HL-60 (cell line): ENCODE data around the gene PADI2.
"Not testable (repeated sequence)": the region's sequence is repeated elsewhere in the genome, so short reads cannot be mapped to it uniquely, and the experiment has no call there.

Experiments used
- CTCF ChIP-seq: IDR thresholded peaks from one replicate; pipeline ENCODE4 v1.5.1; 2011; ENCODE audit warnings: low read length, control low read depth, inconsistent platforms; ENCODE audit not compliant: insufficient read depth
- GABPA ChIP-seq: IDR thresholded peaks from 2 replicates; pipeline ENCODE4 v1.6.1; 2012; ENCODE audit warnings: low read depth
- POLR2AphosphoS5 ChIP-seq: IDR thresholded peaks from 2 replicates; pipeline ENCODE4 v1.6.1; 2012; ENCODE audit warnings: low read depth
- REST ChIP-seq: IDR thresholded peaks from 2 replicates; pipeline ENCODE4 v1.6.1; 2012; ENCODE audit warnings: low read depth; ENCODE audit not compliant: insufficient replicate concordance

DNA sequence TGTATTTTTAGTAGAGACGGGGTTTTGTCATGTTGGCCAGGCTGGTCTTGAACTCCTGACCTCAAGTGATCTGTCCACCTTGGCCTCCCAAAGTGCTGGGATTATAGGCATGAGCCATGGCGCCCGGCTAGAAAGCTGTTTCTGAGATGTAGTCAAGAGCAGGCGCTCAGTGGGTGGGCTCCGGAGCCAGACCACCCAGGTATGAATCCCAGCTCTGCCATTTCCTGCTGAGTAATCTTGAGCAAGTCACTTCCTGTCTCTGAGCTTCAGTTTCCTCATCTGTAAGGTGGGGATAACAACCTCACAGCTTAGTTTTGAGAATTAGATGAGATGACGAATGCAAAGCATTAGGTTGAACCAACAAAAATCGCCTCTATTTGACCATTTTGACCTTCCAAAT, 56.5 kb downstream of the PADI2 start:
- TF ChIP-seq CTCF, REST, POLR2AphosphoS5, GABPA: not testable (repeated sequence)
